K562 (cell line): ENCODE data around the gene DNAH17. TPM values are rescaled to one million over a fixed set of nuclear protein-coding genes. Genes with fewer than 3 reads are reported as not detected.

Experiments
- ATAC-seq: fragments of 200-7000 bp; cut with Tn5 transposase; 3 replicates; pipeline ENCODE4 v1.9.1; 2020; ENCODE audit warnings: moderate library complexity
- BruUV-seq: library from RNA; stranded (reverse); fragments of 400-500 nt; replicated peaks from 2 replicates; lab custom pipeline; 2021; lab: Mats Ljungman, UMichigan
- CTCF ChIA-PET: fragments of 300-600 bp; formaldehyde crosslinking; extraction: SDS; loops from one replicate; lab custom pipeline; 2021; ENCODE audit warnings: low intra/inter-chr PET ratio; lab: Yijun Ruan, JAX
- POLR2A ChIA-PET: fragments of 300-600, 350-650 bp; sonication (Branson Sonifier 250); formaldehyde crosslinking; extraction: SDS; loops from one replicate; lab custom pipeline; 2021; ENCODE audit warnings: antibody characterized with exemption, inconsistent platforms; lab: Yijun Ruan, JAX
- DNase-seq, 4 experiments: peaks; one replicate each; pipeline versions ENCODE4 v3.0.0 to v3.0.0-alpha.2; 2011 to 2018; ENCODE audit warnings: low spot score in 3 of 4, mixed read lengths in 3 of 4; ENCODE audit errors: extremely low read depth in 1 of 4
- FAIRE-seq: peaks from 2 replicates; lab custom pipeline; 2011; peaks lifted over from hg19 to GRCh38; lab: Jason Lieb, UNC
- H2AFZ ChIP-seq: 2 replicates; pipeline ENCODE4 v1.6.0; 2011; ENCODE audit warnings: low read depth, low read length, control low read depth, inconsistent platforms
- H3K27ac ChIP-seq: fragments of 200-600 bp; 3 replicates; pipeline ENCODE4 v1.8.0; 2011; ENCODE audit warnings: low read depth, mild to moderate bottlenecking, control low read depth, inconsistent platforms, low read length, moderate library complexity, mixed read lengths; ENCODE audit errors: extremely low read depth
- H3K27me3 ChIP-seq, 2 experiments: fragments of 300-600 bp in 1 of 2; 2 replicates in 1 of 2; 3 replicates in 1 of 2; pipeline versions ENCODE4 v1.6.0 to v1.8.0; 2011; ENCODE audit warnings: inconsistent platforms in 2 of 2, low read length in 2 of 2, mild to moderate bottlenecking in 1 of 2, mixed read lengths in 1 of 2, moderate library complexity in 1 of 2; ENCODE audit not compliant: control insufficient read depth in 2 of 2, insufficient read depth in 2 of 2
- H3K36me3 ChIP-seq: fragments of 300-600 bp; 3 replicates; pipeline ENCODE4 v1.8.0; 2011; ENCODE audit warnings: mild to moderate bottlenecking, low read length, inconsistent platforms; ENCODE audit not compliant: control insufficient read depth, insufficient read depth
- H3K4me1 ChIP-seq, 2 experiments: fragments of 200-600 bp in 1 of 2; replicated peaks in 1 of 2; 2 replicates in 1 of 2; 3 replicates in 1 of 2; pipeline versions ENCODE4 v1.5.1 to v1.8.0; 2011; ENCODE audit warnings: inconsistent platforms in 2 of 2, low read length in 2 of 2, mild to moderate bottlenecking in 1 of 2, mixed read lengths in 1 of 2, moderate library complexity in 1 of 2; ENCODE audit not compliant: control insufficient read depth in 2 of 2, insufficient read depth in 2 of 2
- H3K4me2 ChIP-seq: 2 replicates; pipeline ENCODE4 v1.6.1; 2011; ENCODE audit warnings: low read length, control low read depth, inconsistent platforms, mixed read lengths; ENCODE audit not compliant: insufficient read depth
- H3K4me3 ChIP-seq: fragments of 200-600 bp; sonication (generic), shearing (Covaris generic); 2 replicates; pipeline ENCODE4 v1.5.1; 2016; ENCODE audit warnings: control low read depth, inconsistent platforms
- H3K79me2 ChIP-seq: fragments of 200-600 bp; 3 replicates; pipeline ENCODE4 v1.8.0; 2011; ENCODE audit warnings: low read length, inconsistent platforms; ENCODE audit not compliant: control insufficient read depth, insufficient read depth
- H3K9ac ChIP-seq, 2 experiments: 2 replicates each; pipeline versions ENCODE4 v1.6.0 to v1.6.1; 2011; ENCODE audit warnings: low read depth in 2 of 2, low read length in 2 of 2, control low read depth in 1 of 2, inconsistent platforms in 1 of 2, mild to moderate bottlenecking in 1 of 2, mixed read lengths in 1 of 2; ENCODE audit not compliant: insufficient read depth in 1 of 2
- H3K9me1 ChIP-seq: one replicate; pipeline ENCODE4 v1.6.0; 2011; ENCODE audit warnings: inconsistent platforms, mild to moderate bottlenecking, low read length, moderate library complexity; ENCODE audit not compliant: control insufficient read depth, insufficient read depth
- H3K9me3 ChIP-seq: replicated peaks from 2 replicates; pipeline ENCODE4 v1.5.1; 2011; ENCODE audit warnings: low read depth, low read length, inconsistent platforms; ENCODE audit not compliant: control insufficient read depth, insufficient read depth
- H4K20me1 ChIP-seq: replicated peaks from 2 replicates; pipeline ENCODE4 v1.6.1; 2011; ENCODE audit warnings: low read length, inconsistent platforms, mixed read lengths; ENCODE audit not compliant: control insufficient read depth, insufficient read depth
- EP300 ChIP-seq: IDR thresholded peaks from 2 replicates; pipeline ENCODE4 v1.6.1; 2012; ENCODE audit warnings: low read length, improper control_type of control experiment
- HDAC2 ChIP-seq: fragments of 450-650 bp; IDR thresholded peaks from 2 replicates; pipeline ENCODE4 v1.6.1; 2016; ENCODE audit warnings: mild to moderate bottlenecking
- IRF2 ChIP-seq: sonication (generic); formaldehyde crosslinking; IDR thresholded peaks from 2 replicates; pipeline ENCODE4 v1.8.1; 2022; ENCODE audit warnings: mild to moderate bottlenecking, missing genetic modification reagents
- MYNN ChIP-seq, 2 experiments: sonication (generic); formaldehyde crosslinking in 1 of 2; IDR thresholded peaks; 2 replicates each; pipeline versions ENCODE4 v1.5.0 to v1.6.1; 2016 to 2020; ENCODE audit warnings: antibody characterized with exemption in 1 of 2, missing genetic modification reagents in 1 of 2
- PCBP1 ChIP-seq: fragments of 200-400 bp; formaldehyde crosslinking; IDR thresholded peaks from 2 replicates; pipeline ENCODE4 v1.6.1; 2018; ENCODE audit warnings: mild to moderate bottlenecking, low read depth, low read length; ENCODE audit not compliant: poor library complexity, severe bottlenecking
- PHF21A ChIP-seq: fragments of 450-650 bp; IDR thresholded peaks from 2 replicates; pipeline ENCODE4 v1.6.1; 2017; ENCODE audit warnings: low read depth, borderline replicate concordance
- POLR2G ChIP-seq: fragments of 200-400 bp; formaldehyde crosslinking; IDR thresholded peaks from 2 replicates; pipeline ENCODE4 v1.6.1; 2017; ENCODE audit warnings: low read depth, mild to moderate bottlenecking, antibody characterized with exemption, low read length, moderate library complexity
- whole genome bisulfite sequencing: fragments of 100-300 bp; shearing (Covaris generic); methylation state at CpG from one replicate; pipeline ENCODE4 v1.1.6; 2016; ENCODE audit warnings: low coverage, mixed read lengths; ENCODE audit not compliant: insufficient coverage; ENCODE audit errors: missing lambda C conversion rate; 5-methylcytosine and 5-hydroxymethylcytosine counted together
- in situ Hi-C: fragments of 300-500 bp; cut with MboI; formaldehyde crosslinking; loops from 4 replicates; pipeline ENCODE4 v1.15.0; 2018; ENCODE audit warnings: inconsistent platforms, mixed read lengths
- intact Hi-C: fragments of 100-400 bp; cut with micrococcal nuclease; formaldehyde crosslinking; loops from 2 replicates; pipeline ENCODE4 v1.14.2; 2022
- polyA plus RNA-seq, 8 experiments: library from polyadenylated mRNA; depleted of rRNA in 4 of 8; stranded (reverse) in 5 of 8; unstranded in 3 of 8; fragments of >200 nt; fragmentation: Nextera tagmentation in 2 of 8; fragmentation: Illumina TruSeq in 1 of 8; extraction: Ambion mirVana in 2 of 8; extraction: Trizol in 1 of 8; gene quantifications; 2 replicates each; pipeline versions ENCODE4 v1.2.1 to v1.2.3, GENCODE V29; 2011 to 2014; ENCODE audit warnings: inconsistent platforms in 1 of 8, missing spikeins in 1 of 8
- total RNA-seq, 7 experiments: library from RNA; depleted of rRNA in 6 of 7; stranded (reverse); fragments of >200 nt in 6 of 7; fragmentation: Illumina TruSeq in 2 of 7; extraction: Trizol in 2 of 7; gene quantifications; 2 replicates each; pipeline versions ENCODE4 v1.2.1 to v1.2.3, GENCODE V29; 2011 to 2021; ENCODE audit warnings: low replicate concordance in 1 of 7

DNAH17 gene
- total and polyA plus RNA-seq, 9 of the 15 experiments (the other 6 are each of a cell fraction or from before 2014, with no cell fraction given), result under 0.01 to 0.06 (median 0.03) TPM; not detected in 5

- H3K9me3 ChIP-seq, result no peaks in the 10 kb centered on the region
- no peak overlapping the region for H3K4me2 ChIP-seq
- TF ChIP-seq PHF21A, result no peak
- TF ChIP-seq MYNN (IDR thresholded peaks at IDR 0.05), result no peak
- TF ChIP-seq MYNN (CRISPR knock-in tag; IDR thresholded peaks at IDR 0.05), result no peak
- no peak for TF ChIP-seq PCBP1
- TF ChIP-seq, all 486 proteins: peak for 0
- intact Hi-C loops (no loop called here), in situ Hi-C loops (no loop called here)
- Histone ChIP-seq H3K9me1 (peaks cover 4% of the 10 kb centered on the region), H3K4me3 (no peak overlapping the region), H3K36me3 (peaks cover 75% of the 10 kb centered on the region; the same call in 2 of the 3 replicates), H3K79me2 (peaks cover 37% of the 10 kb centered on the region), H3K4me1 (peaks cover 34 to 35% of the 10 kb centered on the region in 2 experiments), H2AFZ (no peak overlapping the region), H3K27me3 (no peaks in the 10 kb centered on the region), H3K9ac (no peak overlapping the region), H4K20me1 (peaks cover 57% of the 10 kb centered on the region), H3K27ac (no peak overlapping the region)
- CTCF ChIA-PET, result no interaction called here
- DNase-seq (no peak), ATAC-seq (no peak), FAIRE-seq (no peak)
- 87% methylated on average over 12 of the region's 12 CpGs for WGBS
- POLR2A ChIA-PET, result no interaction called here
- no TSS peak for BruUV-seq
Measured at GRCh38 chr17:78409191-78409928, 167.8 kb downstream of the DNAH17 start.

- Histone ChIP-seq H3K36me3 (peaks cover 77% of the 10 kb centered on the region; the same call in 2 of the 3 replicates), H3K4me2 (no peak overlapping the region), H4K20me1 (peaks cover 55% of the 10 kb centered on the region), H3K4me3 (no peak overlapping the region), H3K27ac (no peak overlapping the region), H3K4me1 (peaks cover 30 to 32% of the 10 kb centered on the region in 2 experiments), H3K79me2 (peaks cover 33% of the 10 kb centered on the region), H3K9ac (peak overlapping the region in 1 of 2 experiments; percentile 65; a peak in 1 of 4 replicates), H3K9me3 (no peaks in the 10 kb centered on the region), H2AFZ (no peak overlapping the region), H3K9me1 (peaks cover 3% of the 10 kb centered on the region), H3K27me3 (no peaks in the 10 kb centered on the region)
- in situ Hi-C loops, result no loop called here
- ChIA-PET POLR2A (no interaction called here), CTCF (no interaction called here)
- intact Hi-C loops, result no loop called here
- BruUV-seq, result no TSS peak
- no peak for ATAC-seq
- DNase-seq, result no peak
- 92% methylated on average over 23 of the region's 23 CpGs for WGBS
- no peak for FAIRE-seq
- TF ChIP-seq POLR2G (0 out of 2 replicates have a peak, but pooled peaks have one; percentile 28), IRF2 (CRISPR knock-in tag) (peak; percentile 41; the same call in 1 of the 2 replicates), EP300 (no peak), HDAC2 (no peak)
Measured at GRCh38 chr17:78408476-78409050, 168.6 kb downstream of the DNAH17 start.
